Measurements from ENCODE around the gene CHKA. TPM values are rescaled to one million over a fixed set of nuclear protein-coding genes. Genes with fewer than 3 reads are reported as not detected.

Gene CHKA
- total and polyA plus RNA-seq, 9 of the 15 experiments (the other 6 are each of a cell fraction or from before 2014, with no cell fraction given), result 3.6 to 37.0 (median 30.2) TPM

DNA sequence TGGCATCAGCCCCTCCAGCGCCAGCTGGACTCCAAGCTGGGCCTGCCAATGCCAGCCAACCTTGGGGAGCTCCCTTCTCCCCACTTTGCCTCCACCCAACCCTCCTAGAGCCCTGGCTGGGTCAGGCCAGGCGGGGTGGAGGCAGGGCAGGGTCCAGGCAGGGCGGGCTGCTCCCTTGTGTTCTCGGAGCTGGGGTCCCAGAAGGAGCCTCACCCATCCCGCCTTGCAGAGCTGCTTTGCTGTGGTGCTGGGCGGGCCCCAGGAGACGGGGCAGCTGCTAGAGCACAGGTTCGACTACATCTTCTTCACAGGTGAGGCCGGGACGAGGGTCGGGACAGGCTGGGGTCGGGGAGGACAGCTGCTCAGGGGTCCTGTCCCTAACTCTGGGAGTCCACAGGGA, 101.7 kb downstream of the CHKA start (continued):
- TF ChIP-seq, protein P1, sequence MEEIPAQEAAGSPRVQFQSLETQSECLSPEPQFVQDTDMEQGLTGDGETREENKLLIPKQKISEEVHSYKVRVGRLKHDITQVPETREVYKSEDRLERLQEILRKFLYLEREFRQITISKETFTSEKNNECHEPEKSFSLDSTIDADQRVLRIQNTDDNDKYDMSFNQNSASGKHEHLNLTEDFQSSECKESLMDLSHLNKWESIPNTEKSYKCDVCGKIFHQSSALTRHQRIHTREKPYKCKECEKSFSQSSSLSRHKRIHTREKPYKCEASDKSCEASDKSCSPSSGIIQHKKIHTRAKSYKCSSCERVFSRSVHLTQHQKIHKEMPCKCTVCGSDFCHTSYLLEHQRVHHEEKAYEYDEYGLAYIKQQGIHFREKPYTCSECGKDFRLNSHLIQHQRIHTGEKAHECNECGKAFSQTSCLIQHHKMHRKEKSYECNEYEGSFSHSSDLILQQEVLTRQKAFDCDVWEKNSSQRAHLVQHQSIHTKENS (CRISPR knock-in tag; IDR thresholded peaks at IDR 0.05), result no peak
- TF ChIP-seq EHMT2 (IDR thresholded peaks at IDR 0.05), result no peak
- TF ChIP-seq DIDO1 (tag; IDR thresholded peaks at IDR 0.05; ENCODE audit: low read depth), result no peak
- TF ChIP-seq XRCC4 (IDR thresholded peaks at IDR 0.05; ENCODE audit: extremely low read depth, insufficient read depth, insufficient read length), result no peak
- TF ChIP-seq, protein P2, sequence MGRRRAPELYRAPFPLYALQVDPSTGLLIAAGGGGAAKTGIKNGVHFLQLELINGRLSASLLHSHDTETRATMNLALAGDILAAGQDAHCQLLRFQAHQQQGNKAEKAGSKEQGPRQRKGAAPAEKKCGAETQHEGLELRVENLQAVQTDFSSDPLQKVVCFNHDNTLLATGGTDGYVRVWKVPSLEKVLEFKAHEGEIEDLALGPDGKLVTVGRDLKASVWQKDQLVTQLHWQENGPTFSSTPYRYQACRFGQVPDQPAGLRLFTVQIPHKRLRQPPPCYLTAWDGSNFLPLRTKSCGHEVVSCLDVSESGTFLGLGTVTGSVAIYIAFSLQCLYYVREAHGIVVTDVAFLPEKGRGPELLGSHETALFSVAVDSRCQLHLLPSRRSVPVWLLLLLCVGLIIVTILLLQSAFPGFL (CRISPR knock-in tag; IDR thresholded peaks at IDR 0.05), result no peak
- TF ChIP-seq, protein P3, sequence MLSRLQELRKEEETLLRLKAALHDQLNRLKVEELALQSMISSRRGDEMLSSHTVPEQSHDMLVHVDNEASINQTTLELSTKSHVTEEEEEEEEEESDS (CRISPR knock-in tag; IDR thresholded peaks at IDR 0.05), result no peak
- TF ChIP-seq GTF2A2 (tag; IDR thresholded peaks at IDR 0.05), result no peak
- TF ChIP-seq, protein P4, sequence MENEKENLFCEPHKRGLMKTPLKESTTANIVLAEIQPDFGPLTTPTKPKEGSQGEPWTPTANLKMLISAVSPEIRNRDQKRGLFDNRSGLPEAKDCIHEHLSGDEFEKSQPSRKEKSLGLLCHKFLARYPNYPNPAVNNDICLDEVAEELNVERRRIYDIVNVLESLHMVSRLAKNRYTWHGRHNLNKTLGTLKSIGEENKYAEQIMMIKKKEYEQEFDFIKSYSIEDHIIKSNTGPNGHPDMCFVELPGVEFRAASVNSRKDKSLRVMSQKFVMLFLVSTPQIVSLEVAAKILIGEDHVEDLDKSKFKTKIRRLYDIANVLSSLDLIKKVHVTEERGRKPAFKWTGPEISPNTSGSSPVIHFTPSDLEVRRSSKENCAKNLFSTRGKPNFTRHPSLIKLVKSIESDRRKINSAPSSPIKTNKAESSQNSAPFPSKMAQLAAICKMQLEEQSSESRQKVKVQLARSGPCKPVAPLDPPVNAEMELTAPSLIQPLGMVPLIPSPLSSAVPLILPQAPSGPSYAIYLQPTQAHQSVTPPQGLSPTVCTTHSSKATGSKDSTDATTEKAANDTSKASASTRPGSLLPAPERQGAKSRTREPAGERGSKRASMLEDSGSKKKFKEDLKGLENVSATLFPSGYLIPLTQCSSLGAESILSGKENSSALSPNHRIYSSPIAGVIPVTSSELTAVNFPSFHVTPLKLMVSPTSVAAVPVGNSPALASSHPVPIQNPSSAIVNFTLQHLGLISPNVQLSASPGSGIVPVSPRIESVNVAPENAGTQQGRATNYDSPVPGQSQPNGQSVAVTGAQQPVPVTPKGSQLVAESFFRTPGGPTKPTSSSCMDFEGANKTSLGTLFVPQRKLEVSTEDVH (IDR thresholded peaks at IDR 0.05; ENCODE audit: low read depth, partially characterized antibody), result no peak
- TF ChIP-seq NCOR1 (IDR thresholded peaks at IDR 0.05), result no peak
- no peak for TF ChIP-seq GTF2F1 (IDR thresholded peaks at IDR 0.05; ENCODE audit: low read depth, low read length)
